ENCODE measurements around the gene CEP120. TPM values are rescaled to one million over a fixed set of nuclear protein-coding genes. Genes with fewer than 3 reads are reported as not detected.

The CEP120 gene
- total and polyA plus RNA-seq, 11 donors: 2.8 to 16.5 (median 12.0) TPM

- Histone ChIP-seq H3K27me3 (no peaks in the 10 kb centered on the region), H3K27ac (no peak overlapping the region), H3K9me3 (no peaks in the 10 kb centered on the region), H3K36me3 (no peaks in the 10 kb centered on the region), H3K4me1 (peaks cover 0 to 9% (median 1%) of the 10 kb centered on the region in 12 donors), H3K4me3 (no peak overlapping the region)
- TF ChIP-seq POLR2A (IDR thresholded peaks at IDR 0.05) (no peak), CTCF (IDR thresholded peaks at IDR 0.05) (no peak)
- ATAC-seq (no peak), DNase-seq (no peak)
- intact Hi-C loops (cut with DNase I): no loop called here
- 73 to 84% (median 76%) methylated on average over 1 of the region's 1 CpG for WGBS, 4 donors
Observed at GRCh38 chr5:123454259-123454911, 31.2 kb upstream of the CEP120 start.

- intact Hi-C loops (cut with DNase I): no loop called here
- Histone ChIP-seq H3K4me3 (no peak overlapping the region), H3K4me1 (peaks cover 0 to 9% (median 1%) of the 10 kb centered on the region in 12 donors), H3K9me3 (no peaks in the 10 kb centered on the region), H3K36me3 (no peaks in the 10 kb centered on the region), H3K27me3 (no peaks in the 10 kb centered on the region), H3K27ac (no peak overlapping the region)
- no peak for ATAC-seq
- 58 to 76% (median 68%) methylated on average over 4 of the region's 4 CpGs for WGBS, 4 donors
- no peak for DNase-seq
- TF ChIP-seq POLR2A (IDR thresholded peaks at IDR 0.05): no peak
- TF ChIP-seq CTCF (IDR thresholded peaks at IDR 0.05): no peak
Observed at GRCh38 chr5:123452401-123452800, 29.2 kb upstream of the CEP120 start.

- Histone ChIP-seq H3K36me3 (no peaks in the 10 kb centered on the region), H3K27me3 (no peaks in the 10 kb centered on the region), H3K27ac (no peak overlapping the region), H3K4me3 (no peak overlapping the region), H3K4me1 (peaks cover 0 to 9% (median 1%) of the 10 kb centered on the region in 12 donors), H3K9me3 (no peaks in the 10 kb centered on the region)
- WGBS, 4 donors: 65 to 74% (median 73%) methylated on average over 3 of the region's 3 CpGs
- DNase-seq: no peak
- ATAC-seq: no peak
- intact Hi-C loops (cut with DNase I): no loop called here
- TF ChIP-seq POLR2A (IDR thresholded peaks at IDR 0.05) (no peak), CTCF (IDR thresholded peaks at IDR 0.05) (no peak)
Observed at GRCh38 chr5:123451047-123451446, 27.8 kb upstream of the CEP120 start.

GRCh38 chr5:123450640-123451039 is 27.4 kb upstream of the CEP120 start:
- no peaks in the 10 kb centered on the region for H3K27me3 ChIP-seq
- H3K9me3 ChIP-seq: no peaks in the 10 kb centered on the region
- no peak overlapping the region for H3K27ac ChIP-seq
- no peak overlapping the region for H3K4me3 ChIP-seq
- no peaks in the 10 kb centered on the region for H3K36me3 ChIP-seq
- TF ChIP-seq POLR2A (IDR thresholded peaks at IDR 0.05) (no peak), CTCF (IDR thresholded peaks at IDR 0.05) (no peak)
- H3K4me1 ChIP-seq: peaks cover 0 to 9% (median under 1%) of the 10 kb centered on the region in 12 donors
- ATAC-seq: no peak
- DNase-seq: peak in 2 of 5 donors; percentile 33 to 41
- intact Hi-C loops (cut with DNase I): no loop called here
